Activated CD4-positive, alpha-beta T cell treated with anti-CD3 and anti-CD28 coated beads for 1 hour (primary cell): ENCODE measurements around the gene C1QTNF6.
"Not testable (repeated sequence)": the region's sequence is repeated elsewhere in the genome, so short reads cannot be mapped to it uniquely, and the experiment has no call there.

ENCODE experiments used
- DNase-seq: peaks from one replicate; pipeline ENCODE4 v3.0.0-alpha.2; 2020

Gene C1QTNF6

GRCh38 chr22:37173709-37174108 is 14.3 kb downstream of the C1QTNF6 start:
- no peak for DNase-seq

DNA sequence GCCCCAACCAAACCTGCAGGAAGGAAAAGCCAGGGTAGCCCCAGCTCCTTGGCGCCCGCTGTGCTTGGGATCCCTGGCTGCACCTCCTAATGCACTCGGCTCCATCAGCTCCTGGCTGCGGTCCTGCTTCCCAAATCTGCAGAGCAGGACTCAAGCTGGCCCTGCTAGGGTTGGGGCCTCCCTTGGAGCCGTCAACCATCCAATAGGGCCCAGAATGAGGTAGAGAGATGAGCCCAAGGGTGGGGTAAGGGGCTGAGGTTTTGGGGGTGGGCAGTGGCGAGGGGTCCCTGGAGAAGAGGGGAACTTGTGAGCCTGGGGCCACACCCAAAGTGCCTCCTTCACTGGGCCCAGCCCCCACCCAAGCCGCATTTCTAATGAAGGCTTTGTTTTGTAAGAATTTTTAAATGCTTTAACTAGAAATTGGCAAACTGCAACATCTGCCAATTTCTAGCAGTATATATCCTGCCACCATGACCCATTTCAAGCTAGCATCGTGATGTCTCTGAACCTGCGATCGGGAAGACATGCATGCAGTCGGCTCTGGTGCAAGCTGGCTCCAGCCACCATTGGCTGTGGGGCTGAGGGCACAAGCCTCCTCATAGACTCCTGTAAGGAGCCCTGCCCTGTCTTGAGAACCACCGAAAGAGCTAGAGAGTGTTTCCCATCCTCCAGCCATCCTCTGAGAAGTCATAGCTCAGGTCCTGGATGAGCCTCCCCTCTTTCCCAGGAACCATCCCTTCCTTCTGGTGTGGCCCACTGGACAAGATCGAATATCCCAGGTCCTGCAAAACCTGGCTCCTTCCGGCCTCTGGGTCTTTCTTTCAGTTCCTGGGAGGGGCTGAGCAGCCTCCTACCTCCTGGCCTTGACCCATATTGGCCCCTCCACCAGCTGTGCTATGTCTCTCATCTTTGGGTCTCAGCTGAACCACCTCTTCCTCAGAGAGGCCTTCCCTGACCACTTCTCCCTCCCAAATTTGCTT is 15.5 kb downstream of the C1QTNF6 start:
- no peak for DNase-seq

DNA sequence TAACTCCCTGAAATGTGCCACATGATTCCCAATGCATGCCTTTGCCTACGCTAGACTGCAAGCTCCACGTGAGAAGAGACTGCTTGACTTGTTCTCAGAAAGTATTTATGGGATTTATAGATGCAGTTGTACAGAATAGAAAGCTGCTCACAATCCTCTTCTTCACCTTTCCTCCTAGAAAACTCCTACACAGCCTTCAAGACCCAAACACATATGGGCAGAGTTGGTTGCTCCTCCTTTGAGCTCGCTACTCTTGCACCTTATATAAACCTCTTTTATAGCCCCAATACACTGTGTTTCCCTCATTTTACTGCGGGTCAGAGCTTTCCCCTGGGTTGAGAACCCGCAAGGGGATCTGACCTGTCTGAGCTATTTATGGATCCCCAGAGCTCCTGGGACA is 16.4 kb downstream of the C1QTNF6 start:
- DNase-seq: no peak

DNA sequence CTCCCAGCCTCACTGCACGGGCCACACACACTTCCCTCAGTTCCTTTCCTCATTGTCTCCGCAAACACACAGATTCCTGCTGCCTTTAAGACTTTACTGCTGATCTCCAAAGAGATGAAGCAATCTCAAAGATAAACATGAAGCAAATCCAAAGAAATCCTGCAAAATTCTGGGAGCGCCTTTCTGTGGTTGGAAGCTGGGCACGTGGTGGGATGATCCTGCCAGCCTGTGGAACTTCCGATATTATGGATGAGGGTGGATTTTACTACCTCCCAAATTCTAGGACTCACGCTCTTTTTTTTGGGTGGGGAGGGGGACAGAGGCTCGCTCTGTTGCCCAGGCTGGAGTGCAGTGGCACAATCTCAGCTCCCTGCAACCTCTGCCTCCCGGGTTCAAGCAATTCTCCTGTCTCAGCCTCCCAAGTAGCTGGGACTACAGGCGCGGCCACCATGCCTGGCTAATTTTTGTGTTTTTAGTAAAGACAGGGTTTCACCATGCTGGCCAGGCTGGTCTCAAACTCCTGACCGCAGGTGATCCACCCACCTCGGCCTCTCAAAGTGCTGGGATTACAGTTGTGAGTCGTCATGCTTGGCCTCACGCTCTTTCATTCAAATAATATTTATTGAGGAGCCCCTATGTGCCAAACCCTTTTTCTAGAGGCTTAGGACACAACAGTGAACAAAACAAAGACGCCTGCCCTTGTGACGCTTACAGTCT is 17.2 kb downstream of the C1QTNF6 start:
- DNase-seq: not testable (repeated sequence)

- DNase-seq: peak; percentile 3
Measured at GRCh38 chr22:37169947-37170688, 17.9 kb downstream of the C1QTNF6 start.

- DNase-seq: no peak
Measured at GRCh38 chr22:37169406-37169805, 18.6 kb downstream of the C1QTNF6 start.

DNA sequence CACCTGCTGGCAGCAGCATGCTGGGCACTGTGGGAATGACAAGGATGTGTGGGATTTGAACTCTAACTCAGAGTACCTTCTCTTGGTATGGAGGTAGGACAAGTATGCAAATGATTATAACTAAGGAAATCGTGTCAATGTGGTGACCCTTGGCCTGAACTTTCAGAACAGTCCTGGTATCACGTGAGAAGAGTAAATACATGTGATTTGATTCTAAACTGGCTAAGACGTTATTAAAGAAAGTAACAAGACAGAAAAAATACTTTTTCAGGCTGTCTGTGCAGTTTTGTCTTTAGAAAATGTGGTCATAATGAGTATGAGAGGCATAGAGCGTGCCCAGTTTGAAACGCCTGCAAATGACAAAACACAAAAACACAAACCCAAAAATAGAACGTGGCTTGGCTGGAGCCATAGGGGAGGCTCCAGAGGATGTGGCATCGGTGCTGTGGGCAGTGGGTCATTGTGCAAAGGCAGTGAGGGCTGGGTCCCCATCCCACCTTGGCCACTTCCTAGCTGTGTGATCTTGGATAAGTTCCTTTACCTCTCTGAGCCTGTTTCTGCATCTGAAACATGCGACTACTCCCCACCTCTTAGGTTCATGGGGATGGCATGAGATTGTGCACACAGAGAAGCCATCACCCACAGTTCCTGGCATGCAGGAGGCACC is 19.9 kb downstream of the C1QTNF6 start:
- DNase-seq: no peak

- DNase-seq: no peak
Measured at GRCh38 chr22:37167176-37167980, 20.7 kb downstream of the C1QTNF6 start.

DNA sequence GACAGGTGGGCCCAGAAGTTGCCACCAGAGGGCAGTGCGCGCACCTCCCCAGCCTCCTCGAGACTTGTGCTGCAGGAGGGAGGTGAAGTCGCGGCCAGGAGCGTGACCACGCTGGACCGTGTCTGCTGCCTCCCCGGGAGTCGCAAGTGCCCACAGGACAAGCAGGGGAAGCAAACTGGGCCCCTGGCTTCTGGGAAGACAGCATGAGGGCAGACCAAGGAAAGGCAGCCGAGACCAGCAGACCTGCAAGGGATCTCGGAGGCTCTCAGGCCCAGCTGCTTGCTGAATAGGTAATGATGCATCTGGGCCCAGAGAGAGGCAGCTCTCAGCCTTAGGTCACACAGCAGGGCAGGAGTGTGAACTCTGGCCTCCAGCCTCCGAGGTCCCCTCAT is 21.4 kb downstream of the C1QTNF6 start:
- DNase-seq: peak; percentile 78

DNA sequence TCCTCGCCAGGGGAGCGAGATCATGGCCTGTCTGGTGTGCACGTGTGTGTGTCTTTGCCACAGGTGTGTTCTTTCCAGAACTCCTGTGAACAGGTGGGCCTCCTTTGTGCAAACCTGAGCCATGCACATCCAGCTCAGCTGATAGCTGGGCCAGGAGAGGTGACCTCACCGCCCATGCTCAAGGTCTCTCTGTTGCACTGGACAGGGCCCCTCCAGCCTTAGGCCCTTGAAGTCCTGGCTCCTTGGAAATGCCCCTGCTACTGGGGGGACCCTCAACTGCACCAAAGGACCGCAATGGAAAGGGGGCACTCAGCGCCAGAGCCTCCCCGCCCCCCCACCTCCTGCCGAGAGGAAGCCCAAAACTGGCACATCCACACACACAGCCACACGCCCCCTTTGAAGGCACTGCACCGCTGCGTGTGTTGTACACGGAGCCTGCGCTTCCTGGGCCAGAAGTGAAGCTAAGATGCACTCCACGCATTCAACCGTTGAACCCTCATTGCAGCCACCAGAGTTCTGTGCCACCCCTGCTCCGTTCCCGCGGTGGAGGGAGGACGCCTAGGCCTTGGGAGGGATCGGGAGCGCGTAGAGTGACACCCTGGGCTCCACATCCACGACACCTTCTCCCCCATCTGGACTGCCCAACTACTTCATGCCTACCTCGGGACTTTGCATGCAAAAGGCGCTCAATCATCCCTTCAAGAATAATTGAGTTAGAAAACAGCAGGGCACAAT is 21.9 kb downstream of the C1QTNF6 start:
- DNase-seq: no peak

- DNase-seq: no peak
Measured at GRCh38 chr22:37165066-37165465, 23.0 kb downstream of the C1QTNF6 start.

GRCh38 chr22:37164505-37164887 is 23.6 kb downstream of the C1QTNF6 start:
- no peak for DNase-seq

DNA sequence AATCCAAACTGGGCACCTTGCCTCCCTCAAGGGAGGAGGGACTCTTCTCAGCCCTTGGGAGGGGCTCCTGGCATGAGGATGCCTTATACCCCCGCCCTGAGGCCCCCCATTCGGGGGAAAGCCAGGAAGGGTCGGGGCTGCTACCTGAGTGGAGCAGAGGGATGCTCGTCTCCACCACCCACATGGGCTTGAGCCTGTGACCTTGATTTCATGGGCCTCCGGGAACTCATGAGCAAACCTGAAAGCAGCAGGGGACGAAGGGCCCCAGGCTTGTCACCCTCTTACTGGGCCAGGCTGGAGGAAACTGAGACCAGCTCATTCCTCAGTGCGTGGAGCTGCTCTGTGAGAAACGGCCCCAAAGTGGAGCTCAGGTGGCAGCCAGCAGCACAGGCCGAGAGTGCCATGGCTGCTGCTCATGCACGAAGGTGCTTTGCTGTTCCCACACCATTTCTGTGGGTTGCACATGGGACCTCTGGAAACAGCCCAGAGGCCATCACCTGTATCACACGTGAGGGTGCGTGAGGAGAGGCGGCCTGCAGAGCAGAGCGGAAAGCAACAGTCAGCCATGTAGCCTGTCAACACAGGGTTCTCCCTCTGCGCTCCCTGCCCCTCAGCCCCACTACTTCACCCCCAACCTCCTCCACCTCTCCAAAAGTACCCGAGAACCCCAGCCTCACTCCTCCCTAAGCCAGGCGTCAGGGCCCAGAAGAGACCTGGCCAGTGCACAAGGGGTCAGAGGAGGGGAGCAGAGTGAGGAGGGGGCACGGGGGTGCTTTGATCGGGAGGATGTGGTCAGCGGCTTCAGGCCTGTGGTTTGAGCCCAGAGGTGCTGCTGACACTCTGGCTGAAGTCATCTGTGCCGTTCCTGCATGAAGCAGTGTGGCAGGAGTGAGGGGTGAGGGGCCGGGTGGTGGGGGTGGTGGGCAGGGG is 24.2 kb downstream of the C1QTNF6 start:
- no peak for DNase-seq

GRCh38 chr22:37163096-37163489 is 25.0 kb downstream of the C1QTNF6 start:
- DNase-seq: no peak

- peak; percentile 47 for DNase-seq
Measured at GRCh38 chr22:37162221-37163095, 25.6 kb downstream of the C1QTNF6 start.

GRCh38 chr22:37161443-37161842 is 26.6 kb downstream of the C1QTNF6 start:
- no peak for DNase-seq

DNA sequence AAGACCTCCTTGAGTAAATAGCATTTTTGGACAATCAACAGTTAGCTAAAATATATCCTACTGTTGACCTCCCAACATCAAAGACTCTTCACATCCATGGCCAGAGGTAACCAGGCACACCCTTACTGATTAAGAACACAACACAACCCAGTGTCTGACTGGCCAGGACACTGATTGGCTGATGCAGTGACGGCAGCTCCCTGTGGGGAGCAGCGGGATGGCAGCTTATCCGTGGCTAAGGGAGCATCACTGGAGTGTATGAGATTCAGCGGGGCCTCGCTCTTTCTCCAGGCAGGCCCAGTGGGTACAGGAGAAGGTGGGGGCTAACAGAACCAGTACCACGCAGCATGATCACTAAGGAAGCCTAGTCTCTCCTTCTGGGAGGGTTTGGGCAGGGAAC is 28.0 kb downstream of the C1QTNF6 start:
- no peak for DNase-seq

DNA sequence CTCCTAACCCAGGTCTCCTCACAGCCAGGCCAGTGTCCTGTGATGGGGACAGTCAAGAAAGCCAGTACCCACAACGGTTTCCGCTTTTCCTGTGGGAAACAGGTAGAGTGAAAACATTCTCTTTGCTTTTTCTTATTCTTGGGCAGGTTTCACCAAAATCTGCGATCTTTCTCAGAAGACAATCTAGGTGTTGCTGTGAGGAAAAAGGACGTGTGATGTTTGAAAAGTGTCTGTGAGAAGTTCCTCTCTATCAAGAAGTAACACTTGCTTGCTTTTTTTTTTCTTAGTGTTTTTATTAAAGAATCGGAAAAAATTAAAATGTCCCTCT is 29.1 kb downstream of the C1QTNF6 start:
- DNase-seq: no peak
